Measurements from ENCODE around the gene ACADS.

GRCh38 chr12:120759591-120760348, 34.1 kb downstream of the ACADS start:
- TF ChIP-seq CTCF (IDR thresholded peaks at IDR 0.05; ENCODE audit: low read length) (no peak), EZH2 (optimal IDR thresholded peaks at IDR 0.05; ENCODE audit: low read depth, low read length) (no peak)

Measured in MM.1S (cell line).